ENCODE measurements around the gene SPTBN4. TPM values are rescaled to one million over a fixed set of nuclear protein-coding genes. Genes with fewer than 3 reads are reported as not detected.

Gene SPTBN4
- polyA plus RNA-seq, 1 donor: 3.4 TPM

GRCh38 chr19:40604171-40604646 is 137.4 kb downstream of the SPTBN4 start:
- H3K27ac ChIP-seq (ENCODE audit: low read length): peak overlapping the region; percentile 94
- no peaks in the 10 kb centered on the region for H3K36me3 ChIP-seq (ENCODE audit: control insufficient read depth, insufficient read depth, low read length)
- H3K4me1 ChIP-seq (ENCODE audit: control insufficient read depth, insufficient read depth, low read length): peaks cover 67% of the 10 kb centered on the region
- peaks cover 18% of the 10 kb centered on the region for H3K27me3 ChIP-seq (ENCODE audit: control insufficient read depth, insufficient read depth, low read length)
- H3K4me3 ChIP-seq (ENCODE audit: low read length): no peak overlapping the region
- WGBS (ENCODE audit: insufficient coverage, low lambda C conversion rate): 7% methylated on average over 3 of the region's 18 CpGs
- H3K9me3 ChIP-seq (ENCODE audit: control insufficient read depth, low read depth, low read length): peaks cover 10% of the 10 kb centered on the region
- DNase-seq: no peak

DNA sequence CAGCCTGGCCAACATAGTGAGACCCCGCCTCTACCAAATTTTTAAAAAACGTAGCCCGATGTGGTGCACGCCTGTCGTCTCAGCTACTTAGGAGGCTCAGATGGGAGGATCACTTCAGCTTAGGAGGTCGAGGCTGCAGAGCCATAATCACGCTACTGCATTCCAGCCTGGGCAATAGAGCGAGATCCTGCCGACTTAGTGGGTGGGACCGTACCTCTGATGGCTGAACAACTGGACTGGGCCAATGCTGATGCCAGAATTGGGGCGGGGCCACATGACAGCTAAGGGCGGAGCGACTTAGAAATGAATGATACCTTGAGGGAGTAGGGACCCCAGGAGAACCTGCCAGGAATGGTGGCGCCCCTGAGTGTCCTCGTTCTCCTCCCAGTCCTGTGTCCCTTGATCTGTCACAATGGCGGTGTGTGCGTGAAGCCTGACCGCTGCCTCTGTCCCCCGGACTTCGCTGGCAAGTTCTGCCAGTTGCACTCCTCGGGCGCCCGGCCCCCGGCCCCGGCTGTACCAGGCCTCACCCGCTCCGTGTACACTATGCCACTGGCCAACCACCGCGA is 137.9 kb downstream of the SPTBN4 start:
- peak in 1 of 2 donors; percentile 64 for DNase-seq
- whole genome bisulfite sequencing (ENCODE audit: insufficient coverage, low lambda C conversion rate): no CpG with 5 or more reads among the region's 29 CpGs
- peaks cover 71% of the 10 kb centered on the region for H3K4me1 ChIP-seq (ENCODE audit: control insufficient read depth, insufficient read depth, low read length)
- H3K4me3 ChIP-seq (ENCODE audit: low read length): peak overlapping the region; percentile 52
- no peaks in the 10 kb centered on the region for H3K36me3 ChIP-seq (ENCODE audit: control insufficient read depth, insufficient read depth, low read length)
- peaks cover 10% of the 10 kb centered on the region for H3K9me3 ChIP-seq (ENCODE audit: control insufficient read depth, low read depth, low read length)
- H3K27me3 ChIP-seq (ENCODE audit: control insufficient read depth, insufficient read depth, low read length): peaks cover 13% of the 10 kb centered on the region
- peak overlapping the region; percentile 94 for H3K27ac ChIP-seq (ENCODE audit: low read length)

DNA sequence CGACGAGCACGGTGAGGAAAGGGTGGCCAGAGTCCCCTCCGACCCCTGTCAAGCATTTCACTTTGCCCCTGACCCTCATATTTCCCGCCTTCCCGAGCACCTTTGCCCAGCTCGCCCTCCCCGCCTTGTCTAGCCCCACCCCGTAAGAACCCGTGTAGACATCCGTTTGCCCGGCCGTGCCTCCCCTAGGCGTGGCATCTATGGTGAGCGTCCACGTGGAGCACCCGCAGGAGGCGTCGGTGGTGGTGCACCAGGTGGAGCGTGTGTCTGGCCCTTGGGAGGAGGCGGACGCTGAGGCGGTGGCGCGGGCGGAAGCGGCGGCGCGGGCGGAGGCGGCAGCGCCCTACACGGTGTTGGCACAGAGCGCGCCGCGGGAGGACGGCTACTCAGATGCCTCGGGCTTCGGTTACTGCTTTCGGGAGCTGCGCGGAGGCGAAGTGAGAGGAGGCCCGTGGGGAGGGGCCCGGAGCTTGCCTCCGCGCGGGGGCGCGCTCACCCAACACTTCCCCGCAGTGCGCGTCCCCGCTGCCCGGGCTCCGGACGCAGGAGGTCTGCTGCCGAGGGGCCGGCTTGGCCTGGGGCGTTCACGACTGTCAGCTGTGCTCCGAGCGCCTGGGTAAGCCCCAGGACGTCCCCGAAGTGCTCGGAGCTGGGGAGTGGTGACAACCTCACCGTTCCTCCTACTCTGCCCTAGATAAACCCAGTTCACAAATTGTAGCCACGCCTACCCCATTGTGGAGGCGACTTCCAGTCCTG is 138.6 kb downstream of the SPTBN4 start:
- H3K27ac ChIP-seq (ENCODE audit: low read length): peak overlapping the region; percentile 94
- H3K4me3 ChIP-seq (ENCODE audit: low read length): peak overlapping the region; percentile 52
- H3K27me3 ChIP-seq (ENCODE audit: control insufficient read depth, insufficient read depth, low read length): peaks cover 6% of the 10 kb centered on the region
- WGBS (ENCODE audit: insufficient coverage, low lambda C conversion rate): 0% methylated on average over 2 of the region's 71 CpGs
- peaks cover 75% of the 10 kb centered on the region for H3K4me1 ChIP-seq (ENCODE audit: control insufficient read depth, insufficient read depth, low read length)
- H3K36me3 ChIP-seq (ENCODE audit: control insufficient read depth, insufficient read depth, low read length): no peaks in the 10 kb centered on the region
- peaks cover 5% of the 10 kb centered on the region for H3K9me3 ChIP-seq (ENCODE audit: control insufficient read depth, low read depth, low read length)
- peak; percentile 87 to 96 for DNase-seq

- no CpG with 5 or more reads among the region's 31 CpGs for WGBS (ENCODE audit: insufficient coverage, low lambda C conversion rate)
- peak in 1 of 2 donors; percentile 68 for DNase-seq
These were observed 140.8 kb downstream of the SPTBN4 start for GRCh38 chr19:40607311-40608239.

GRCh38 chr19:40608240-40608621 is 141.4 kb downstream of the SPTBN4 start:
- DNase-seq: no peak
- no CpG with 5 or more reads among the region's 14 CpGs for WGBS (ENCODE audit: insufficient coverage, low lambda C conversion rate)
- Histone ChIP-seq H3K4me3 (ENCODE audit: low read length) (no peak overlapping the region), H3K36me3 (ENCODE audit: control insufficient read depth, insufficient read depth, low read length) (peaks cover 3% of the 10 kb centered on the region), H3K9me3 (ENCODE audit: control insufficient read depth, low read depth, low read length) (peaks cover 9% of the 10 kb centered on the region), H3K27me3 (ENCODE audit: control insufficient read depth, insufficient read depth, low read length) (no peaks in the 10 kb centered on the region), H3K27ac (ENCODE audit: low read length) (no peak overlapping the region), H3K4me1 (ENCODE audit: control insufficient read depth, insufficient read depth, low read length) (peaks cover 56% of the 10 kb centered on the region)

More at GRCh38 chr19:40607311-40608239, 140.8 kb downstream of the SPTBN4 start:
- no peaks in the 10 kb centered on the region for H3K27me3 ChIP-seq (ENCODE audit: control insufficient read depth, insufficient read depth, low read length)
- peaks cover 5% of the 10 kb centered on the region for H3K9me3 ChIP-seq (ENCODE audit: control insufficient read depth, low read depth, low read length)
- peaks cover 62% of the 10 kb centered on the region for H3K4me1 ChIP-seq (ENCODE audit: control insufficient read depth, insufficient read depth, low read length)
- H3K36me3 ChIP-seq (ENCODE audit: control insufficient read depth, insufficient read depth, low read length): peaks cover 3% of the 10 kb centered on the region
- H3K27ac ChIP-seq (ENCODE audit: low read length): no peak overlapping the region
- H3K4me3 ChIP-seq (ENCODE audit: low read length): no peak overlapping the region

DNA sequence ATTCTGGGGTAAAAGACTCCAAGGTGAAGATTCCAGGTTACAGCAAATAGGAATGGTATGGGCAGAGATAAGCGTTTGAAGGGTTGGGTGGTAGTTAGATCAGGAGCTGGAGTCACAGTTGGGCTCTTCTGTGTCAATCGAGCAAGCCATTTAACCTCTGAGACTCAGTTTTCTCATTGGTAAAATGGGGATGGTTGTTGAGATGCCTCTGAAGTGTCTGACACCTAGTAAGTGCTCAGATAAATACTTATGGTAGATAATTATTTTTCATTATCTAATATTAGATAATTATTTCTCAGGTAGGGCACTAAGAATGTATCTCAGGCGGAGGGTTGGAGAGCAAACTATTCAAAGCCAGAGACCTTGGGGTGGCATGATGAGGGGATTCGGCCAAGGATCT is 142.2 kb downstream of the SPTBN4 start:
- Histone ChIP-seq H3K4me1 (ENCODE audit: control insufficient read depth, insufficient read depth, low read length) (peaks cover 56% of the 10 kb centered on the region), H3K36me3 (ENCODE audit: control insufficient read depth, insufficient read depth, low read length) (peaks cover 3% of the 10 kb centered on the region), H3K27me3 (ENCODE audit: control insufficient read depth, insufficient read depth, low read length) (no peaks in the 10 kb centered on the region), H3K4me3 (ENCODE audit: low read length) (peak overlapping the region; percentile 55), H3K27ac (ENCODE audit: low read length) (no peak overlapping the region), H3K9me3 (ENCODE audit: control insufficient read depth, low read depth, low read length) (peaks cover 11% of the 10 kb centered on the region)
- 80% methylated on average over 1 of the region's 4 CpGs for WGBS (ENCODE audit: insufficient coverage, low lambda C conversion rate)
- DNase-seq: no peak

- Histone ChIP-seq H3K4me3 (ENCODE audit: low read length) (peak overlapping the region; percentile 55), H3K27me3 (ENCODE audit: control insufficient read depth, insufficient read depth, low read length) (no peaks in the 10 kb centered on the region), H3K4me1 (ENCODE audit: control insufficient read depth, insufficient read depth, low read length) (peaks cover 55% of the 10 kb centered on the region), H3K36me3 (ENCODE audit: control insufficient read depth, insufficient read depth, low read length) (peaks cover 3% of the 10 kb centered on the region), H3K27ac (ENCODE audit: low read length) (peak overlapping the region; percentile 7), H3K9me3 (ENCODE audit: control insufficient read depth, low read depth, low read length) (peaks cover 11% of the 10 kb centered on the region)
- no CpG with 5 or more reads among the region's 50 CpGs for WGBS (ENCODE audit: insufficient coverage, low lambda C conversion rate)
- DNase-seq: peak; percentile 74 to 92
These were observed 143.0 kb downstream of the SPTBN4 start for GRCh38 chr19:40609561-40610395.

- H3K27me3 ChIP-seq (ENCODE audit: control insufficient read depth, insufficient read depth, low read length): no peaks in the 10 kb centered on the region
These were observed 143.7 kb downstream of the SPTBN4 start for GRCh38 chr19:40610396-40611064.

DNA sequence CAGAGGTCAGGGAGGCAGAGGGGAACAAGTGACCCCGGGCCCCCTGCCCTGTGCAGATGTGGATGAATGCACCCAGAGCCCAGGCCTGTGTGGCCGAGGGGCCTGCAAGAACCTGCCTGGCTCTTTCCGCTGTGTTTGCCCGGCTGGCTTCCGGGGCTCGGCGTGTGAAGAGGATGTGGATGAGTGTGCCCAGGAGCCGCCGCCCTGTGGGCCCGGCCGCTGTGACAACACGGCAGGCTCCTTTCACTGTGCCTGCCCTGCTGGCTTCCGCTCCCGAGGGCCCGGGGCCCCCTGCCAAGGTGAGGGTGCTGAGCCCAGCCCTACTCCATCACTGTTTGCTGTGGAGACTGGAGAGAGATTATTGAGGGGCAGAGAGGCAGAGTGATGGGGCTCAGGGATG is 144.3 kb downstream of the SPTBN4 start:
- Histone ChIP-seq H3K27me3 (ENCODE audit: control insufficient read depth, insufficient read depth, low read length) (no peaks in the 10 kb centered on the region), H3K9me3 (ENCODE audit: control insufficient read depth, low read depth, low read length) (peaks cover 11% of the 10 kb centered on the region), H3K36me3 (ENCODE audit: control insufficient read depth, insufficient read depth, low read length) (peaks cover 6% of the 10 kb centered on the region), H3K4me3 (ENCODE audit: low read length) (no peak overlapping the region), H3K4me1 (ENCODE audit: control insufficient read depth, insufficient read depth, low read length) (peaks cover 49% of the 10 kb centered on the region), H3K27ac (ENCODE audit: low read length) (no peak overlapping the region)
- DNase-seq: no peak
- WGBS (ENCODE audit: insufficient coverage, low lambda C conversion rate): no CpG with 5 or more reads among the region's 15 CpGs

More at GRCh38 chr19:40610396-40611064, 143.7 kb downstream of the SPTBN4 start:
- H3K9me3 ChIP-seq (ENCODE audit: control insufficient read depth, low read depth, low read length): peaks cover 11% of the 10 kb centered on the region
- 30% methylated on average over 2 of the region's 29 CpGs for WGBS (ENCODE audit: insufficient coverage, low lambda C conversion rate)
- H3K4me1 ChIP-seq (ENCODE audit: control insufficient read depth, insufficient read depth, low read length): peaks cover 53% of the 10 kb centered on the region
- peak overlapping the region; percentile 7 for H3K27ac ChIP-seq (ENCODE audit: low read length)
- H3K4me3 ChIP-seq (ENCODE audit: low read length): no peak overlapping the region
- peak in 1 of 2 donors; percentile 52 for DNase-seq
- peaks cover 3% of the 10 kb centered on the region for H3K36me3 ChIP-seq (ENCODE audit: control insufficient read depth, insufficient read depth, low read length)

All from large intestine (tissue), 3 donors.